Endothelial cell of umbilical vein (primary cell): Measurements from ENCODE around the gene FLRT3. TPM values are rescaled to one million over a fixed set of nuclear protein-coding genes. Genes with fewer than 3 reads are reported as not detected.

Experiments
- BruUV-seq: library from RNA; stranded (reverse); fragments of 400-500 nt; replicated peaks from 2 replicates; lab custom pipeline; 2021; lab: Mats Ljungman, UMichigan
- CTCF ChIA-PET: fragments of 300-600, 350-600 bp; sonication (Branson Sonifier 250); formaldehyde crosslinking; loops from one replicate; lab custom pipeline; 2021; ENCODE audit warnings: antibody characterized with exemption, inconsistent platforms; lab: Charles Lee
- POLR2A ChIA-PET: fragments of 300-600, 350-600 bp; sonication (Branson Sonifier 250); formaldehyde crosslinking; loops from one replicate; lab custom pipeline; 2021; ENCODE audit warnings: antibody characterized with exemption, inconsistent platforms; lab: Charles Lee
- DNase-seq: peaks from one replicate; pipeline ENCODE4 v3.0.0-alpha.2; 2011; ENCODE audit warnings: low read depth, low spot score
- FAIRE-seq: peaks from 2 replicates; lab custom pipeline; 2011; peaks lifted over from hg19 to GRCh38; lab: Jason Lieb, UNC
- H2AFZ ChIP-seq: 2 replicates; pipeline ENCODE4 v1.6.0; 2012; ENCODE audit warnings: low read depth, low read length, control low read depth, inconsistent platforms
- H3K27ac ChIP-seq: 2 replicates; pipeline ENCODE4 v1.5.1; 2011; ENCODE audit warnings: low read depth, mild to moderate bottlenecking, control low read depth, low read length, moderate library complexity; ENCODE audit not compliant: insufficient read depth
- H3K27me3 ChIP-seq, 2 experiments: 2 replicates each; pipeline versions ENCODE4 v1.6.0 to v1.6.1; 2011; ENCODE audit warnings: low read length in 2 of 2, mixed read lengths in 1 of 2; ENCODE audit not compliant: control insufficient read depth in 2 of 2, insufficient read depth in 2 of 2
- H3K36me3 ChIP-seq, 2 experiments: 2 replicates in 1 of 2; 3 replicates in 1 of 2; pipeline ENCODE4 v1.5.1; 2011; ENCODE audit warnings: low read length in 2 of 2, mild to moderate bottlenecking in 1 of 2, moderate library complexity in 1 of 2; ENCODE audit not compliant: control insufficient read depth in 2 of 2, insufficient read depth in 2 of 2; ENCODE audit errors: extremely low read depth in 1 of 2
- H3K4me1 ChIP-seq: 3 replicates; pipeline ENCODE4 v1.5.1; 2011; ENCODE audit warnings: mild to moderate bottlenecking, low read length; ENCODE audit not compliant: control insufficient read depth, insufficient read depth; ENCODE audit errors: extremely low read depth
- H3K4me2 ChIP-seq: 2 replicates; pipeline ENCODE4 v1.6.1; 2011; ENCODE audit warnings: low read length, control low read depth, mixed read lengths; ENCODE audit not compliant: insufficient read depth
- H3K4me3 ChIP-seq, 3 experiments: fragments of 200-600 bp in 1 of 3; sonication (generic), shearing (Covaris generic) in 1 of 3; replicated peaks in 1 of 3; 2 replicates each; pipeline ENCODE4 v1.5.1; 2011 to 2016; ENCODE audit warnings: control low read depth in 3 of 3, low read length in 3 of 3, mild to moderate bottlenecking in 2 of 3, inconsistent platforms in 1 of 3, low read depth in 1 of 3, moderate library complexity in 1 of 3; ENCODE audit not compliant: insufficient read depth in 1 of 3
- H3K79me2 ChIP-seq: 2 replicates; pipeline ENCODE4 v1.6.0; 2012; ENCODE audit warnings: low read length, inconsistent platforms; ENCODE audit not compliant: control insufficient read depth, insufficient read depth
- H3K9ac ChIP-seq: replicated peaks from 2 replicates; pipeline ENCODE3; 2011; ENCODE audit warnings: low read length, control low read depth; ENCODE audit not compliant: insufficient read depth; ENCODE audit errors: extremely low read depth
- H3K9me1 ChIP-seq: replicated peaks from 3 replicates; pipeline ENCODE4 v1.6.0; 2011; ENCODE audit warnings: mild to moderate bottlenecking, low read length; ENCODE audit not compliant: control insufficient read depth, insufficient read depth; ENCODE audit errors: extremely low read depth
- H3K9me3 ChIP-seq: replicated peaks from 2 replicates; pipeline ENCODE4 v1.5.1; 2012; ENCODE audit warnings: low read length, inconsistent platforms; ENCODE audit not compliant: control insufficient read depth, insufficient read depth
- H4K20me1 ChIP-seq: replicated peaks from 2 replicates; pipeline ENCODE3; 2011; ENCODE audit warnings: mild to moderate bottlenecking, low read length; ENCODE audit not compliant: control insufficient read depth, insufficient read depth; ENCODE audit errors: extremely low read depth
- EZH2 ChIP-seq: IDR thresholded peaks from 2 replicates; pipeline ENCODE4 v1.6.1; 2012; ENCODE audit warnings: borderline replicate concordance, low read depth, mild to moderate bottlenecking, moderate library complexity, low read length, inconsistent platforms; ENCODE audit not compliant: severe bottlenecking
- FOS ChIP-seq: IDR thresholded peaks from 2 replicates; pipeline ENCODE4 v1.6.1; 2011; ENCODE audit warnings: mild to moderate bottlenecking, low read length, moderate library complexity, borderline replicate concordance; ENCODE audit not compliant: insufficient read depth
- GATA2 ChIP-seq: IDR thresholded peaks from 2 replicates; pipeline ENCODE4 v1.7.0; 2011; ENCODE audit warnings: low read depth, mild to moderate bottlenecking, moderate library complexity, mixed read lengths, low read length; ENCODE audit not compliant: insufficient read length, insufficient read depth
- dilution Hi-C: fragments of 300-500 bp; cut with MboI; formaldehyde crosslinking; loops from one replicate; pipeline ENCODE4 v1.15.0; 2019; ENCODE audit warnings: low sequenced_read_pairs; ENCODE audit not compliant: extremely low pct_ligation_motif_present
- intact Hi-C: fragments of 100-400 bp; cut with micrococcal nuclease; formaldehyde crosslinking; loops from one replicate; pipeline ENCODE4 v1.10.0; 2022
- polyA plus RNA-seq, 4 experiments: library from polyadenylated mRNA; depleted of rRNA in 3 of 4; stranded (reverse) in 3 of 4; unstranded in 1 of 4; fragments of >200 nt; gene quantifications; 2 replicates each; pipeline versions ENCODE4 v1.2.1 to v1.2.3, GENCODE V29; 2011 to 2012; ENCODE audit warnings: missing spikeins in 1 of 4
- total RNA-seq: library from RNA; stranded (reverse); gene quantifications from 2 replicates; pipeline ENCODE4 v1.2.3, GENCODE V29; 2021
- TF ChIP-seq, protein P1 (sequence below): IDR thresholded peaks from 2 replicates; pipeline ENCODE4 v1.6.1; 2011; ENCODE audit not compliant: insufficient read depth, insufficient read length
- TF ChIP-seq, protein P2 (sequence below), 2 donors: IDR thresholded peaks; 1 replicate in 1 of 2; 2 replicates in 1 of 2; pipeline ENCODE4 v1.5.1; 2011; ENCODE audit warnings: low read length in 2 of 2, mild to moderate bottlenecking in 2 of 2, moderate library complexity in 2 of 2, control low read depth in 1 of 2, inconsistent platforms in 1 of 2, low read depth in 1 of 2; ENCODE audit not compliant: insufficient read depth in 1 of 2; ENCODE audit errors: extremely low read depth in 1 of 2

The FLRT3 gene
- total and polyA plus RNA-seq, 2 donors (not counting 3 experiments of a cell fraction or from before 2014, with no cell fraction given) = 0.06 to 0.13 TPM

DNA sequence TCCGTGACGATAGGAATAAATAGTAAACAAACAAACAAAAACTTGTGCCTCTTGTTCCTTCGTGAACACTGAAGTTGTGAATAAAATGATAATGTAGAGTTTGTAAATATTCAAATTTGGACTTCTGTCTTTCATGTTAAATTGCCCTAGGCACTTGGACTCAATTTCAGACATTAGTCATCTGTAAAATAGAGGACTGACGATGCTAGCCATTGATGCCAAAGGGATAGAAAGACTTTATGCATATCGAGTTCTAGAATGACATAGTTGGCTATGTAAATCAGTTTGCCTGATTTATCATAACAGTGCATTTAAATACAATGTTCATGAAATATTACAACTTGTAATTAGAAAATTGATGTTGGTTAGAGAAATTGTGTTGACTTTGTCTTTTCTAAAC is 45.9 kb upstream of the FLRT3 start:
- intact Hi-C loops (no loop called here), dilution Hi-C loops (no loop called here)
- no peaks in the 10 kb centered on the region for H3K9me3 ChIP-seq
- no peaks in the 10 kb centered on the region for H3K36me3 ChIP-seq
- no TSS peak for BruUV-seq
- no peaks in the 10 kb centered on the region for H3K27me3 ChIP-seq
- H3K4me2 ChIP-seq = no peak overlapping the region
- no peaks in the 10 kb centered on the region for H3K9me1 ChIP-seq
- H2AFZ ChIP-seq = no peak overlapping the region
- no peak for FAIRE-seq
- H3K79me2 ChIP-seq = no peaks in the 10 kb centered on the region
- no peak overlapping the region for H3K4me3 ChIP-seq
- CTCF ChIA-PET = no interaction called here
- no peak overlapping the region for H3K9ac ChIP-seq
- no peak overlapping the region for H3K27ac ChIP-seq
- DNase-seq = no peak
- TF ChIP-seq, protein P1, sequence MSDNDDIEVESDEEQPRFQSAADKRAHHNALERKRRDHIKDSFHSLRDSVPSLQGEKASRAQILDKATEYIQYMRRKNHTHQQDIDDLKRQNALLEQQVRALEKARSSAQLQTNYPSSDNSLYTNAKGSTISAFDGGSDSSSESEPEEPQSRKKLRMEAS = no peak
- TF ChIP-seq GATA2 = no peak
- H4K20me1 ChIP-seq = no peaks in the 10 kb centered on the region
- POLR2A ChIA-PET = no interaction called here
- H3K4me1 ChIP-seq = no peaks in the 10 kb centered on the region

DNA sequence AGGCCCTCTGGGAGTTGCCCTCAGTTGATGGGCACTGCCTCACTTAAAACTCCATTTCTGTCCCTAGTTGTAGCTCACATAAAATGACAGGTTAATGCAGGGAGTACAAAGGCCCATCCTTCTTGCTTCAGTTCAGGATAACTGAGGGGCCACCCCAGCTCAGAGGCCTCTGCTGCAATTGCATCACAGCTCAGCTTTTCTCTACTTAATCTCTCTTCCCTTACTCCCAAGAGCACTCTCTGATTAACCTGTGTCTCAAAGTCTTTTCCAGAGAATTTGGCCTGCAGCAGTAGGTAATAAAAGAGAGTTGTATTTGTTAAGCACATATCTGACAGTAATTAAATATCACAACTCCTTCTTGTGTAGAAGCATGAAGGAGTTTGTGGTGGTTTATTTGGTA is 40.9 kb upstream of the FLRT3 start:
- Histone ChIP-seq H4K20me1 (no peaks in the 10 kb centered on the region), H3K9me1 (no peaks in the 10 kb centered on the region), H3K27ac (no peak overlapping the region), H3K36me3 (no peaks in the 10 kb centered on the region), H3K4me3 (no peak overlapping the region), H3K27me3 (no peaks in the 10 kb centered on the region), H3K4me2 (no peak overlapping the region), H3K9ac (no peak overlapping the region), H3K79me2 (no peaks in the 10 kb centered on the region), H2AFZ (no peak overlapping the region), H3K9me3 (no peaks in the 10 kb centered on the region), H3K4me1 (no peaks in the 10 kb centered on the region)
- ChIA-PET CTCF (no interaction called here), POLR2A (no interaction called here)
- TF ChIP-seq FOS = no peak
- TF ChIP-seq, protein P2, sequence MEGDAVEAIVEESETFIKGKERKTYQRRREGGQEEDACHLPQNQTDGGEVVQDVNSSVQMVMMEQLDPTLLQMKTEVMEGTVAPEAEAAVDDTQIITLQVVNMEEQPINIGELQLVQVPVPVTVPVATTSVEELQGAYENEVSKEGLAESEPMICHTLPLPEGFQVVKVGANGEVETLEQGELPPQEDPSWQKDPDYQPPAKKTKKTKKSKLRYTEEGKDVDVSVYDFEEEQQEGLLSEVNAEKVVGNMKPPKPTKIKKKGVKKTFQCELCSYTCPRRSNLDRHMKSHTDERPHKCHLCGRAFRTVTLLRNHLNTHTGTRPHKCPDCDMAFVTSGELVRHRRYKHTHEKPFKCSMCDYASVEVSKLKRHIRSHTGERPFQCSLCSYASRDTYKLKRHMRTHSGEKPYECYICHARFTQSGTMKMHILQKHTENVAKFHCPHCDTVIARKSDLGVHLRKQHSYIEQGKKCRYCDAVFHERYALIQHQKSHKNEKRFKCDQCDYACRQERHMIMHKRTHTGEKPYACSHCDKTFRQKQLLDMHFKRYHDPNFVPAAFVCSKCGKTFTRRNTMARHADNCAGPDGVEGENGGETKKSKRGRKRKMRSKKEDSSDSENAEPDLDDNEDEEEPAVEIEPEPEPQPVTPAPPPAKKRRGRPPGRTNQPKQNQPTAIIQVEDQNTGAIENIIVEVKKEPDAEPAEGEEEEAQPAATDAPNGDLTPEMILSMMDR (IDR thresholded peaks at IDR 0.05; ENCODE audit: extremely low read depth in 1 of 2, insufficient read depth in 1 of 2, low read depth in 1 of 2, low read length in 2 of 2) = no peak
- no peak for TF ChIP-seq EZH2
- no TSS peak for BruUV-seq
- no peak for DNase-seq
- dilution Hi-C loops (no loop called here), intact Hi-C loops (no loop called here)
- FAIRE-seq = no peak
